ENCODE data around the gene IRS2.

The IRS2 gene

GRCh38 chr13:109802936-109803335, 16.6 kb upstream of the IRS2 start:
- DNase-seq, result no peak

GRCh38 chr13:109795011-109795410, 8.6 kb upstream of the IRS2 start:
- DNase-seq, result no peak

- DNase-seq, result no peak
Observed at GRCh38 chr13:109794095-109794494, 7.7 kb upstream of the IRS2 start.

GRCh38 chr13:109792416-109793059, 6.2 kb upstream of the IRS2 start:
- DNase-seq, result peak; percentile 33

DNA sequence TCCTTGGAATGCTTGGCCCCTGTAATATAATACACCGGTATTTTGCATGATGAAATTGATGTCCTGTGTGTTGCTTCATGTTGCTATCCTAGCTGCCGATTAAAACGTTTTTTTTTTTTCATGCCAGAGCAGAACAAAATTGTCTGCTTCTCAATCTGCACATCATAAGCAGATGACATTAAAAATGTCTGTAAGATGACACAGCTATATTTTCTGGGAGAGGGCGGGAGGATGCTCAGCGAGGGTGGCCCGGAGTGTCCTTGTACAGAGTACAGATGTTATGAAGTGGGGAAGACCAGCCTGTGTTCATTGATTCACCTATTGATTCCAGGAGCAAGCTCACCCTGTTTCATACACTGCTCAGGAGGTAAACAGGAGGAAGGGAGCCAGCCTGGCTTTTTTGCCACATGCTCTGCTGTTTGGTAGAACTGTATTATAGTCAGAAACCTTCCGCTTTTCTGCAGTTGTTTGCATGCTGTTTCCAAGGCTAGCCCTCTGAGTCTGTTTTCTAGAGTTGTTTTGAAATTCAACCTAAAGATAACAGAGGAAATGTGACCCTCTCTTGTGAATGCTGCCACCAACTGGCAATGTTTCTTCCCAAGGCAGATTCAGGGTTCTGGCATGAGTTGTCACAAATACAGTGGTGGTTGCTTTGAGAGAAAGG, 4.7 kb upstream of the IRS2 start:
- peak; percentile 48 for DNase-seq

- DNase-seq, result no peak
Observed at GRCh38 chr13:109790086-109790485, 3.7 kb upstream of the IRS2 start.

DNA sequence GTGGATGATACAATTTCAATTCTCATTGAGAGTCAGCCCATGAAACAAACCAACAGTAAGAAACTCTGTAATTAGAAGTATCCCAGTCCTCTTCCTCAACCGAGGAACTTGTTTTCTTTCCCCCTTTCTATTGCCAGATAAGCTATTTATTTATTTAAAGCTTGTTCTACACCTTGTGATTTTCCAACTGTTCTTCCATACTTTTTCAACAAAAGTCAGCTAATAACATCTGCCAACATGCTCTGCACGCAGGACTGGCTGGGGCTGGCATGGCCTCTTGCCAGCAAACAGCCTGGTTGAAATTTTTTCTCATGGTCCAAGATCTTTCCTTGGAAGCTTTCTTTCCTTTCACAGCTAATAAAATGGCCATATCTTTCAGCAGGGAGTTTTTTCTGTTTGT, 2.9 kb upstream of the IRS2 start:
- no peak for DNase-seq

- no peak for DNase-seq
Observed at GRCh38 chr13:109788372-109789111, 2.2 kb upstream of the IRS2 start.

DNA sequence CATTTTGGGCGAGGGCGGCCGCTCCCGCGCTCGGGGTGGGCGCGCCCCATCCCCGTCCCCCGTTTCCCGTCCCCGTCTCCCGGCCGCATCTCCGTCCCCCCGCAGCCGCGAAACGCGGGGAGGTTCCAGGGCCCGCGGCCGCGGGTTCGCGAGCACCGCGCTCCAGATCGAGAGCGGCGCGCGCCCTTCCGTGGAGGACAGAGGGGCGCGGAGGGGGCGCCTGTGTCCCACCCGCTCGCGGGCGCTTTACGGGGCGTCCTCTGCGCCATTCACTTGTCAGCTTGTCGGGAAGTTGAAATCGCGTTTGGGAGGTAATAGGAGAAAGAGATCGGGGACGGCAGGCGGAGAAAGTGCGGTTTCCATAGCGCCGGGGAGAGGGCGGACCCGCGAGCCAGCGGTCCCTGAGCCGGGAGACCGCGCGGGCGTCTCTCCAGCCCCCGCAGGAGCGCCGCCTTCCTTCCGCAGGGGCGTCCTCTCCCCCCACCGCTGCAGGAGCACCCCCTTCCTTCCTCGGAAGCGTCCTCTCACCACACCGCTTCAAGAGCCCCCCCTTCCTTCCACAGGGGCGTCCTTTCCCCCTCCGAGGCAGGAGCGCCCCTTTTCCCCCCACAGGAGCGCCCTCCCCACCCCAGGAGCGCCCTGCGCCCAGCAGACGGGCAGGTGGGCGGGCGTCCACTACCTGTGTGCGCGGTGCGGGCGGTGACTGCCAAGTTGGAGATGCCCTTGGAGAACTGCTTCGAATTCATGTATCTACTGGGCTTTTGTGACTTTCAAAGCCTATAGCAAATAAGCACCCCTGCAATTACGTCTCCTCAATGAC, 962 bp upstream of the IRS2 start:
- no peak for DNase-seq

DNA sequence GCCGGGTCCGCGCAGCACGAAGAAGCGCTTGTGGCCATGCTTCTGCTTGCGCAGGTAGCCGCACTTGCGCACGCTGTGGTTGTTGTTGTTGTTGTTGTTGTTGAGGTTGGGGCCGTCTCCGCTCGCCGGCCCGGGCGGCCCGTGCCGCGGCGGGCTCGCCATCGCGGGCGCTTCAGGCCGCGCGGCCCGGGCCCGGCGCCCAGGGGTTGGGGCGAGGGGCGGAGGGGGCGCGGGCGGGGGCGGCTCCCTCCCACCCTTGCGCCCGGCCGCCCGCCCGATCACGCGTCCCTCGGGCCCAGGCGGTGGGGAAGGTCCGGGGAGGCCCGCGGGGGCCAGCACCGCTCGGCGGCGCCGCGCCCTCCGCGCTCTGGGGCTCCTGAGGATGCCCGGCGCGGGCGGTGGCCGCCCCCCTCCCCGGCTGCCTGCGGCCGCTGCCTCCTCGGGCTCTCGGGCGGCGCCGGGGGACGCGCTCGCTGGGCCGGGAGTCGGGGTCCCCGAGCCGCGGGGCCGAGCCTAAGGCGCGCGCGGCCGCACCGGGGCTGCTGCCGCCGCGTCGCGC, 412 bp downstream of the IRS2 start:
- no peak for DNase-seq

GRCh38 chr13:109785141-109785891, 1.1 kb downstream of the IRS2 start:
- peak; percentile 42 for DNase-seq

DNA sequence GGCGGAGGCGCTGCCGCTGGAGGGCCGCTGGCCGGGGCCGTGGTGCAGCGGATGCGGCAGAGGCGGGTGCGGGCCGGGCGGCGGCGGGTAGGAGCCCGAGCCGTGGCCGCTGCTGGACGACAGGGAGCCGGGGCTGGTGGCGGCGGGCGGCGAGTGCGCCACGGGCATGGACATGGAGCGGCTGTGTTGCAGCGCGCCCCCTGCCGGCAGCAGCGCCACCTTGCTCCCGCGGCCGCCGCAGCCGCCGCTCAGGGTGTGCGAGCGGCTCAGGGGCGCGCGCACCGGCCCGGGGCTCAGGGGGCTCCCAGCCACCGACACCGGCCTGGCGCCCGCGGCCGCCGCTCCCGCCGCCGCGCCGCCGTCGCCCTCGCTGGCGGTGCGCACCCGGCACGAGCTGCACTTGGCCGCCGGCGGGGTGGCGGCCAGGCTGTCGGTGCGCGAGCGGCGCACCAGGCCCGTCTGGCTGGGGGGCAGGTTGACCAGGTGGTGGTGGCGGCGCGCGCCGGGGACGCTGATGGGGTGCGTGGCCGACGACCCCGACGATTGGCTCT, 1.7 kb downstream of the IRS2 start:
- peak; percentile 75 for DNase-seq

DNA sequence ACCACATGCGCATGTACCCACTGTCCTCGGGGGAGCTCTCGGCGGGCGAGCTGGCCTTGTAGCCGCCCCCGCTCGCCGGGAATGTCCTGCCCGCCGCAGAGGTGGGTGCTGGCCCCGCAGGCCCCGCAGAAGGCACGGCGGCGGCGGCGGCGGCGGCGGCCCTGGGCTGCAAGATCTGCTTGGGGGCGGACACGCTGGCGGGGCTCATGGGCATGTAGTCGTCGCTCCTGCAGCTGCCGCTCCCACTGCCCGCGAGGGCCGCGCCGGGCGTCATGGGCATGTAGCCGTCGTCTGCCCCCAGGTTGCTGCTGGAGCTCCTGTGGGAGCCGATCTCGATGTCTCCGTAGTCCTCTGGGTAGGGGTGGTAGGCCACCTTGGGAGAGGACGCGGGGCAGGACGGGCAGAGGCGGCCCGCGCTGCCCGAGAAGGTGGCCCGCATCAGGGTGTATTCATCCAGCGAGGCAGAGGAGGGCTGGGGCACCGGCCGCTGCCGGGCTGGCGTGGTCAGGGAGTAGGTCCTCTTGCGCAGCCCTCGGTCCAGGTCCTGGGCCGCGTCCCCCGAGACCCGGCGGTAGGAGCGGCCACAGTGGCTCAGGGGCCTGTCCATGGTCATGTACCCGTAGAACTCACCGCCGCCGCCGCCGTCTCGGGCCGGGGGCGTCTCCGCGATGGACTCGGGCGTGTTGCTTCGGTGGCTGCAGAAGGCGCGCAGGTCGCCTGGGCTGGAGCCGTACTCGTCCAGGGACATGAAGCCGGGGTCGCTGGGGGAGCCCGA, 2.4 kb downstream of the IRS2 start:
- DNase-seq, result no peak

DNA sequence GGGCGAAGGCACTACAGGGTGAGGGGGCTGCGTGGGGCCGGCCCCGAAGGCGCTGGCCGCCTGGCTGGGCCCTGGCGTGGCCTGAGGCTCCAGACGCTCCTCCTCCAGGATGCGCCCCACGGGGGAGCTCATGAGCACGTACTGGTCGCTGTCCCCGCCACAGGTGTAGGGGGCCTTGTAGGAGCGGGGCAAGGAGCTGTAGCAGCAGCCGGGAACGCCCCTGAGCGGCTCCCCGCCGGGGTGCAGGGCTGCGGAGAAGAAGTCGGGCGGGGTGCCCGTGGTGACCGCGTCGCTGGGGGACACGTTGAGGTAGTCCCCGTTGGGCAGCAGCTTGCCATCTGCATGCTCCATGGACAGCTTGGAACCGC, 3.0 kb downstream of the IRS2 start:
- DNase-seq, result no peak

DNA sequence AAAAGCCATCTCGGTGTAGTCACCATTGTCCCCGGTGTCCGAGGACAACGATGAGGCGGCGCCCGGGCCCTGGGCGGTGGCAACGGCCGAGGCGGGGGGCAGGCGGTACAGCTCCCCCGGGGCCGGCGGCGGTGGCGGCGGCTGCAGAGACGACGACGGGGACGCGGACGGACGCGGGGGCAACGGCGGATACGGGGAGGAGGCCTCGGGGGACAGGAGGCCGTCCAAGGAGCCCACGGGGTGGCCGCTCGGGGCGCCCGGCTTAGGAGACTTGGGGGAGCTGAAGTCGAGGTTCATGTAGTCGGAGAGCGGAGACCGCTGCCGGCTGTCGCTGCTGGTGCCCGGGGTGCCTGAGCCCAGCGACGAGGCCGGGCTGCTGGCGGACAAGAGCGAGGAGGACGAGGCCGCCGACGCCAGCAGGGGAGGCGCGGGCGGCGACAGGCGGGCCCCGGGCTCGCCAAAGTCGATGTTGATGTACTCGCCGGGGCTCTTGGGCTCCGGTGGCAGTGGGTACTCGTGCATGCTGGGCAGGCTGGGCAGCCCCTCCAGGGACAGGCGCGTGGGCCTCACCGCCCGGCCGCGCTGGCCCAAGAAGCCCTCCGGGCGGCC, 3.5 kb downstream of the IRS2 start:
- DNase-seq, result no peak

DNA sequence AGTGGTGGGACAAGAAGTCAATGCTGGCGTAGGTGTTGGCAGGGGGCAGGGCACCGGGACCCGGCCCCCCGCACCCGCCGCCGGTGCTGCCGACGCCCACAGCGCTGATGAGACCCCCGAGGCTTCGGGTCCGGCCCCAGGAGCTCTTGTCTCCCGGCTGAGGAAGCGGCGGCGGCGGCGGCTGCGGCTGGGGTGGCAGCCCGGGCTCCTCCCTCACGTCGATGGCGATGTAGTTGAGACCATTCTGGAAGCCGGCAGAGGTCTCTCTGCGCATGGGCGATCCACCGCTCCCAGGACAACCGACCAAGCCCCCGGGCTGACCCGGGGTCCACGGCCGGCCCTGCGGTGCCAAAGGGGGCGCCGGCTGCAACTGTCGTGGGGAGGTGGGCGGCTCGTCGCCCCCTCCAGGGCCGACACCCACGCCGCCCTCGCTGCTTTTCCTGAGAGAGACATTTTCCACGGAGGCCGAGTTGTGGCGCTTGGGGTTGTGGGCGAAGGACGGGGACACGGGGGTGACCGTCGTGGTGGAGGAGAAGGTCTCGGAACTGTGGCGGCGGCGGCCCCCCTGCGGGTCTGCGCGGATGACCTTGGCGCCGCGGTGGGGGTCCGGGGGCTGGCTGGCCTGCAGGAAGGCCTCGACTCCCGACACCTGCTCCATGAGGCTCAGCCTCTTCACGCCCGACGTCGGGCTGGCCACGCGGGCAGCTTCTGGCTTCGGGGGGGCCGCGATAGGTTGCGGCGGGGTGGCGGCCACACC, 4.1 kb downstream of the IRS2 start:
- DNase-seq, result no peak

DNA sequence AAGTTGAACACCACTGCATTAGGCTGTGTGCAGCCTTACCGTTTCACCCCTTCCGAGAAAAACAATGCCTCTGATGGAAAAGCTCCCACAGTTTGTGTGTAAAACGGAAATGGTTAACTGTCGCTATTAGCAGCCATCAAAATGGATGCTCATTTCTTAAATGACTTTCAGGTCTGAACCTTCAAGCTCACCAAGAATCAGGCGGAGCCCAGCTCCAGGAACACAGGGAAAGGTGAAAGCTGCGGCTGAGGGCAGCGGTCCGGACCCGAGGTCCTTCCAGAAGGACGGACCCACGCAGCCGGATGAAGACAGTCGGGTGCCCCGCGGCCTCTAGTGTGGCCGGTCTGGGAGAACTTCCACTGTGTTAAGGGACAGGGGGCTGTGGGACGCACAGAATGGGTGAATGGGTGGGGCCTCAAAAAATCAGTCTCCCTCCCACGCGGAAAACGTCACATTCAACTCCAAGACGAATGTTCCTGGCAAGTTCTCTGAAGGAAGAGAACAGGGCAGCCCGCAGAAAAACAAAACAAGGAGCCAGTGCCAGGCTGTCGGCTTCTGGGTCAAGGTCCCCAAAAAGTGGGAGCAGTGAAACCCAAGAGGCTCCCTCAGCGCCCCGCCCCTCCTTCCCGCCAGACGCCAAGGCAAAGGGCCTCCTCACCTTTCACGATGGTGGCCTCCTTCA, 4.9 kb downstream of the IRS2 start:
- no peak for DNase-seq

DNA sequence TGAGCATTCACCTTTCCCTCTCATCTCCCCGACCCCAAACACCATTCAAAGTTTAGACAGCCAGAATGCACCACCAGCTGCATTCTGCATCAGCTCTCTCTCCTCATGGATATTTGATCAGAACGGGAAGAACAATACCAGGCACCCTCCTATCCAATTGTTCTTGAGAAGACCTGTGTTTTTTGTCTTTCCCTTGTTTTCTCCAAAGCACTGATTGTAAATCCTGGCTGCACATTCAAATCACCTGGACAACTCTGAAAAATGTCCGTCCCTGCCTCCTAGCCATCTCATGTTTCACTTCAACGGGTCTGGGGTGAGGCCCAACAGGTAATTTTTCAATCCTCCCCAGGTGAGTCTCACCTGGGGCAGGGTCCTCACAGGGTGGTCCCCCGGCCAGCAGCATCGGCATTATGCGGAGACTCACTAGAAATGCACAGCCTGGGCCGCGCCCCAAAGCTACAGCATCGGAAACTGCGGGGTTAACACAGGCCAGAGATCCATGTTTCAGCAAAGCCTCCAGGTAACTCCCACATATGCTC, 5.5 kb downstream of the IRS2 start:
- no peak for DNase-seq

DNA sequence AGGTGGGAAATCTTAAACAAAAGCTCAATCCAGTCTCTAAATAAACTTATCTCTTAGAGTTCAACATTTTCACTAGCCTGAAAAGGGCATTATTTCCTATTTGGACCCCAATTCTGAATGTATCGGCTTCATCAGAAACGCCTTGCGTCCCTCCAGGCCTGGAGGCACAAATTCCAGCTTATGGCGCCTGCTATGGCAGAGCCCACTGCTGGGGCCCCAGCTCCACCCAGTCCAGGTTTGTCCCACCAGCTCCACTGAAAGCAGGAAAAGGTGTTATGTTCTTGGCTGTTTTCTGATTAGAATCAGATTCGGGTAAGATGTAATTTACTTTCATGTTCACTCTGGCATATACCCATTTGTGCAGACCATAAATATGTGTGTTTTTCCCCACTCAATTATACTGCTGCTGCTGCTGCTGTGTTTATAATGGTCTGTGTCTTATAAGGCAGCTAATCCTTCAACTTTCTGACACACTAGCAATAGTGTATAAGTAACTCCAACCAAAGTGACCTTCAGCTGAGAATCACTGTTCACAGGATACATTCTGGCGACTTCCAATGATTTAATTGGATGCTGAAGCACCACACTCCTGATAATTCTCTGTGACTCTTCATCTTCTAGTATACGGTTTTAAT, 6.4 kb downstream of the IRS2 start:
- no peak for DNase-seq
